ENCODE measurements around the gene IL17B. TPM values are rescaled to one million over a fixed set of nuclear protein-coding genes. Genes with fewer than 3 reads are reported as not detected.

IL17B gene
- total and polyA plus RNA-seq, 2 donors (not counting 3 experiments of a cell fraction or from before 2014, with no cell fraction given), result not detected

- TF ChIP-seq EZH2 (IDR thresholded peaks at IDR 0.05; ENCODE audit: borderline replicate concordance, low read depth, low read length, severe bottlenecking) (no peak), MAX (IDR thresholded peaks at IDR 0.05; ENCODE audit: insufficient read depth, insufficient read length) (no peak), CTCF (IDR thresholded peaks at IDR 0.05; ENCODE audit: extremely low read depth in 1 of 2, insufficient read depth in 1 of 2, low read depth in 1 of 2, low read length in 2 of 2) (no peak), POLR2A (IDR thresholded peaks at IDR 0.05; ENCODE audit: low read depth, low read length) (no peak), JUN (IDR thresholded peaks at IDR 0.05; ENCODE audit: borderline replicate concordance, insufficient read depth, insufficient read length, low read depth) (no peak), MYC (IDR thresholded peaks at IDR 0.05; ENCODE audit: low read depth, low read length) (no peak), GATA2 (IDR thresholded peaks at IDR 0.05; ENCODE audit: insufficient read depth, insufficient read length, low read depth, low read length) (no peak), POLR2AphosphoS5 (IDR thresholded peaks at IDR 0.05; ENCODE audit: insufficient read depth, low read depth, low read length) (no peak), FOS (IDR thresholded peaks at IDR 0.05; ENCODE audit: borderline replicate concordance, insufficient read depth, low read length) (no peak)
- CTCF ChIA-PET, result interaction anchor here (0.9 to 5.9 kb wide), 5 partner anchors 8 to 91 kb away, joined by 3 to 67 read pairs (median 3); partner anchors contain the start of gene GRPEL2
- POLR2A ChIA-PET, result no interaction called here
- Histone ChIP-seq H3K9me3 (replicated peaks; ENCODE audit: control insufficient read depth, insufficient read depth, low read length) (no peaks in the 10 kb centered on the region), H3K27me3 (ENCODE audit: control insufficient read depth in 2 of 2, insufficient read depth in 2 of 2, low read length in 2 of 2) (no peaks in the 10 kb centered on the region), H3K27ac (ENCODE audit: insufficient read depth, low read depth, low read length) (no peak overlapping the region), H3K4me3 (replicated peaks in 1 of 3; ENCODE audit: insufficient read depth in 1 of 3, low read depth in 1 of 3, low read length in 3 of 3) (no peak overlapping the region), H3K9me1 (replicated peaks; ENCODE audit: control insufficient read depth, extremely low read depth, insufficient read depth, low read length) (no peaks in the 10 kb centered on the region), H4K20me1 (replicated peaks; ENCODE audit: control insufficient read depth, extremely low read depth, insufficient read depth, low read length) (no peaks in the 10 kb centered on the region), H3K9ac (replicated peaks; ENCODE audit: extremely low read depth, insufficient read depth, low read length) (no peak overlapping the region), H2AFZ (ENCODE audit: low read depth, low read length) (no peak overlapping the region), H3K4me2 (ENCODE audit: insufficient read depth, low read length) (no peak overlapping the region), H3K79me2 (ENCODE audit: control insufficient read depth, insufficient read depth, low read length) (peaks cover 14% of the 10 kb centered on the region), H3K4me1 (ENCODE audit: control insufficient read depth, extremely low read depth, insufficient read depth, low read length) (peaks cover 7% of the 10 kb centered on the region), H3K36me3 (ENCODE audit: control insufficient read depth in 2 of 2, extremely low read depth in 1 of 2, insufficient read depth in 2 of 2, low read length in 2 of 2) (peaks cover 2 to 25% of the 10 kb centered on the region in 2 experiments)
- dilution Hi-C loops (cut with MboI; ENCODE audit: extremely low pct_ligation_motif_present, low sequenced_read_pairs), result no loop called here
- FAIRE-seq, result no peak
- no TSS peak for BruUV-seq (replicated peaks)
- DNase-seq (ENCODE audit: low read depth, low spot score), result no peak
- intact Hi-C loops (cut with micrococcal nuclease), result loop anchor here (5.0 kb wide), 1 partner anchor 34 kb away; no protein-coding TSS in a partner anchor
Observed at GRCh38 chr5:149356391-149356790, 22.7 kb downstream of the IL17B start.

All from endothelial cell of umbilical vein (primary cell).